ENCODE data around the gene APOE.
"Not testable (repeated sequence)": the region's sequence is repeated elsewhere in the genome, so short reads cannot be mapped to it uniquely, and the experiment has no call there.

APOE gene

DNA sequence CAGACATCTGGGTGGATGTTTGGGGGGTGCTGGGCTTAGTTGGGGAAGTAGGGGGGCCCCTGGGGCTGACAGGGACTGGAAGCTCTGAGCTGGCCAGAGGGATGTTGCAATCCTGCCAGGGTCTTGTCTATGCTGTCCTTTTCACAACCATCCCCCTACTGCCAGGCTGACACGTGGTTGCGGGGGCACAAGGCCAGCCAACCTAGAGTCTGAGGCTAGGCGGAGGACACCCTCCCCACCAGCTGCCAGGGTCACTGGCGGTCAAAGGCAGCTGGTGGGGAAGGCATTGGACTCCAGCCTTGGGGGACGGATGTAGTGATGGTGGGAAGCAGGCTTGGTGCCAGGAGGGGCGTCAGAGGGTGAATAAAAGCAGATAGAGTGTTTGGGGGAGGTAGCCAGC lies 7.3 kb downstream of the APOE start:
- DNase-seq = no peak

DNA sequence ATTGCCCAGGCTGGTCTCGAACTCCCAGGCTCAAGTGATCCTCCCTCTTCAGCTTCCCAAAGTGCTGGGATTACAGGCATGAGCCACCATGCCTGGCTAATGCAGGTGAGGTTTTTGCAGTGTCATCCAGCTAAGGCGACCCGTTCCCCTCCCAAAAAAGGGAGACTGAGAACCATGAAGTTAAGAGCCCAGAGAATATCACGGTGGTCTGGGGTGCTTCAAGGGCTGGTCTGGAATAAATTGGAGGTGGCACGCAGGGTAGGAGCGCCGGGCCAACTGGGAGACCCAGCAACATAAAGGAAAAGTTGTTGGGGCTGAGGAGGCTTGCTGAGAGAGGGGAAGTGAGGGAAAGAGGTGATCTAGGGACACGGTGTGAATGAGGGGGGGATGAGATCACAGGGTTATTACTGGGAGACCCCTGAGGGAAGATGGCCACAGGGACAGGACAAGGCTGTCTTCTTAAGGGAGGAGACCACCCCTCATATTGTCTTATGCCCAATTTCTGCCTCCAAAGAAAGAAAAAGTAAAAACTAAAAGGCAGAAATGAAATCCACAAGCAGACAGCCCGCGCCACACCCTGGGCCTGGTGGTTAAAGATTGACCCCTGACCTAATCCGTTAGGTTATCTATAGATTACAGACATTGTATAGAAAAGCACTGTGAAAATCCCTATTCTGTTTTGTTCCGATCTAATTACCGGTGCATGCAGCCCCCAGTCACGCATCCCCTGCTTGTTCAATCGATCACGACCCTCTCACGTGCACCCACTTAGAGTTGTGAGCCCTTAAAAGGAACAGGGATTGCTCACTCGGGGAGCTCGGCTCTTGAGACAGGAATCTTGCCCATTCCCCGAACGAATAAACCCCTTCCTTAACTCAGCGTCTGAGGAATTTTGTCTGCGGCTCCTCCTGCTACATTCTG lies 8.2 kb downstream of the APOE start:
- DNase-seq = not testable (repeated sequence)

DNA sequence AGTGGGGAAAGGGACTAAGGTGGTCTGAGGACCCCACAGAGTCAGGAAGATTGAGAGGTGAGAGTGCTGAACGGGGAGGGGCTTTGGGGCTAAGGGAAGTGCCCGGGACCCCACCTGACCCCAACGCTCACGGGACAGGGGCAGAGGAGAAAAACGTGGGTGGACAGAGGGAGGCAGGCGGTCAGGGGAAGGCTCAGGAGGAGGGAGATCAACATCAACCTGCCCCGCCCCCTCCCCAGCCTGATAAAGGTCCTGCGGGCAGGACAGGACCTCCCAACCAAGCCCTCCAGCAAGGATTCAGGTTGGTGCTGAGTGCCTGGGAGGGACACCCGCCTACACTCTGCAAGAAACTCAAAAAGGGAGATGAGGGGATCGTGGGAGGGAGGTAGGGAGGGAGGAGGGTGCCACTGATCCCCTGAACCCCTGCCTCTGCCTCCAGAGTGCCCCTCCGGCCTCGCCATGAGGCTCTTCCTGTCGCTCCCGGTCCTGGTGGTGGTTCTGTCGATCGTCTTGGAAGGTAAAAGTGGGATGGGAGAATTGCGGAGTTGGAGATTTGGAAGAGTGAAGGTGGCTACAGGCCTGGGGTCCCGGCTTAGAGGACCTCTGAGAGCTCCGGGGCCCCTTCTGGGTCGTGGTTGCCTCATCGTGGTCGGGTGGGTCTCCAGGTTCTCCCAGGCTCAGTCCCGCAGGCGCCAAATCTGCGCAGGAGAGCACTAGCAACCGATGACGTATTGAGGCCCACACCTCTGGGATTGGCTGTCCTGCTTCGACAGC lies 9.0 kb downstream of the APOE start, which contains the start of gene APOC1:
Gene APOC1, plus strand, starts transcription at position 176 of the 774 bp plus-strand sequence. Its CDS starts 284 bp downstream, at position 460.
- DNase-seq = peak; percentile 84

DNA sequence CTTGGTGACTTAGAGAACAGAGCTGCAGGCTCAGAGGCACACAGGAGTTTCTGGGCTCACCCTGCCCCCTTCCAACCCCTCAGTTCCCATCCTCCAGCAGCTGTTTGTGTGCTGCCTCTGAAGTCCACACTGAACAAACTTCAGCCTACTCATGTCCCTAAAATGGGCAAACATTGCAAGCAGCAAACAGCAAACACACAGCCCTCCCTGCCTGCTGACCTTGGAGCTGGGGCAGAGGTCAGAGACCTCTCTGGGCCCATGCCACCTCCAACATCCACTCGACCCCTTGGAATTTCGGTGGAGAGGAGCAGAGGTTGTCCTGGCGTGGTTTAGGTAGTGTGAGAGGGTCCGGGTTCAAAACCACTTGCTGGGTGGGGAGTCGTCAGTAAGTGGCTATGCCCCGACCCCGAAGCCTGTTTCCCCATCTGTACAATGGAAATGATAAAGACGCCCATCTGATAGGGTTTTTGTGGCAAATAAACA lies 18.7 kb downstream of the APOE start:
- no peak for DNase-seq

DNA sequence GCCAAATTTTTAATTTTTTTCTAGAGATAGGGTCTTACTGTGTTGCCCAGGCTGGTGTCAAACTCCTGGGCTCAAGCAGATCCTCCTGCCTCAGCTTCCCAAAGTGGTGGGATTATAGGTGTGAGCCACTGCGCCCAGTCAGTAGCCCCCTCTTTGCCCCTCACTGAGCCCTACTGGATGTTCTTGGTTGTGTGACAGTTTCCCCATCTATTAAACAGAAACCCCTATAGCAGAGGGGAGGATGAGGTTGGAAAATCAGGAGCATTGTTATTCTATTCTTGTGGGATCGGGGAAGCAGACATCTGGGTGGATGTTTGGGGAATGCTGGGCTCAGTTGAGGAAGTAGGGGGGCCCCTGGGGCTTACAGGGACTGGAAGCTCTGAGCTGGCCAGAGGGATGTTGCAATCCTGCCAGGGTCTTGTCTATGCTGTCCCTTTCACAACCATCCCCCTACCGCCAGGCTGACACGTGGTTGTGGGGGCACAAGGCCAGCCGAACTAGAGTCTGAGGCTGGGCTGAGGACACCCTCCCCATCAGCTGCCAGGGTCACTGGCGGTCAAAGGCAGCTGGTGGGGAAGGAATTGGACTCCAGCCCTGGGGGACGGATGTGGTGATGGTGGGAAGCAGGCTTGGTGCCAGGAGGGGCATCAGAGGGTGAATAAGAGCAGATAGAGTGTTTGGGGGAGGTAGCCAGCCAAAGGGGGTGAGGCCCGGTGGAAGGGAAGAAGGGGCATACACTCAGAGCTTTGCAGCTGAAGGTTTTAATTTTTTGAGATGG lies 19.7 kb downstream of the APOE start:
- peak; percentile 11 for DNase-seq

DNA sequence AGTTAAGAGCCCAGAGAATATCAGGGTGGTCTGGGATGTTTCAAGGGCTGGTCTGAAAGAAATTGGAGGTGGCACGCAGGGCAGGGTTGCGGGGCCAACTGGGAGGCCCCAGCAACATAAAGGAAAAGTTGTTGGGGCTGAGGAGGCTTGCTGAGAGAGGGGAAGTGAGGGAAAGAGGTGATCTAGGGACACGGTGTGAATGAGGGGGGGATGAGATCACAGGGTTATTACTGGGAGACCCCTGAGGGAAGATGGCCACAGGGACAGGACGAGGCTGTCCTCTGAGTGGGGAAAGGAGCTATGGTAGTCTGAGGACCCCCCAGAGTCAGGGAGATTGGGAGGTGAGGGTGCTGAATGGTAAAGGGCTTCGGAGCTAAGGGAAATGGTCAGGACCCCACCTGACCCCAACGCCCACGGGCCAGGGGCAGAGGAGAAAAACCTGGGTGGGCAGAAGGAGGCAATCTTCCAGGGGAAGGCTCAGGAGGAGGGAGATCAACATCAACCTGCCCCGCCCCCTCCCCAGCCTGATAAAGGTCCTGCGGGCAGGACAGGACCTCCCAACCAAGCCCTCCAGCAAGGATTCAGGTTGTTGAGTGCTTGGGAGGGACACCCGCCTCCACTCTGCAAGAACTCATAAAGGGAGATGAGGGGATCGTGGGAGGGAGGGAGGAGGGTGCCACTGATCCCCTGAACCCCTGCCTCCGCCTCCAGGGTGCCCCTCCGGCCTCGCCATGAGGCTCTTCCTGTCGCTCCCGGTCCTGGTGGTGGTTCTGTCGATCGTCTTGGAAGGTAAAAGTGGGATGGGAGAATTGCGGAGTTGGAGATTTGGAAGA lies 20.9 kb downstream of the APOE start:
- not testable (repeated sequence) for DNase-seq

DNA sequence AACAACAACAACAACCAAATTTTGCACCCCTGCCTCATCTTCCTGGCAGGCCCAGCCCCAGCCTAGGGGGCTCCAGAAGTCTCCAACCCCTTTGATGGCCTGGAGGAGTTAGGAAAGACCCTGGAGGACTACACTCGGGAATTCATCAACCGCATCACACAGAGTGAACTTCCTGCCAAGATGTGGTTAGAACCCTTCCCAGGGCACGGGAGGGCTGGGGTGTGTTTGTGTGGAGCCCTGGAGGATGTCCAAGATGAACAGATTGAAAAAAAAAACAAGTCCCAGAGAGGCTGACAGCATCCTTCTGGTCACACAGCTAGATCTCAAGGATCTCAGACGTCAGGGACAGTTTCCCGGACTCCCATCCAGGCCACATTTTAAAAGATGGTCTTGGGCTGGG lies 22.1 kb downstream of the APOE start:
- DNase-seq = no peak

DNA sequence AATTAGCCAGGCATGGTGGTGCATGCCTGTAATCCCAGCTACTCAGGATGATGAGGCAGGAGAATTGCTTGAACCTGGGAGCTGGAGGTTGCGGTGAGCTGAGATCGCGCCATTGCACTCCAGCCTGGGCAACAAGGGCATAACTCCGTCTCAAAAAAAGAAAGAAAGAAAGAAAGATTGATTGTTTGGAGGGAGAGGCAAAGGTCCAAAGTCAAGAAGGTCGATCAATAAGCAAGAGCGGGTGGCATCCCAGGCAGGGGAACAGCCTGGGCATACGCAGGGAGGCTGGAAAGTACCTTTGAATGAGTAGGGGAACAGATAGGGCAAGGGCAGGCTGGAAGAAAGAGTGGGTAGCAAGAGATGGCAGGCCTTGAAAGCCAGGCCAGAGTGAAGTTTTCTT lies 24.5 kb downstream of the APOE start:
- DNase-seq = no peak

DNA sequence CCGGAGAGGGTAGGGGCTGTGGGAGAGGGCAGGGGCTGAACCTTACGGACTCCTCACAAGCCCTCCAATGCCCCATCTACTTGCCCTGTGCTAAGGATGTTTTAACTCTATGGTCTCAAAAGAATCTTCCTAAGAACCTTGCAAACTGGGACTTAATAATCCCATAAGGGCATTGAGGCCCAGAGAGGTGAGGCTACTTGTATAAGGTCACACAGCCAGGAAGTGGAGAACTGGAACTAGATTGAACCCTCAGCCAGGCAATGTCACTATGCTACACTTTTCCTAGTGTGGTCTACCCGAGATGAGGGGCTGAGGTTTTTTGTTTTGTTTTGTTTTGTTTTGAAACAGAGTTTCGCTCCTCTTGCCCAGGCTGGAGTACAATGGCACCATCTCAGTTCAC lies 25.9 kb downstream of the APOE start:
- DNase-seq = no peak

DNA sequence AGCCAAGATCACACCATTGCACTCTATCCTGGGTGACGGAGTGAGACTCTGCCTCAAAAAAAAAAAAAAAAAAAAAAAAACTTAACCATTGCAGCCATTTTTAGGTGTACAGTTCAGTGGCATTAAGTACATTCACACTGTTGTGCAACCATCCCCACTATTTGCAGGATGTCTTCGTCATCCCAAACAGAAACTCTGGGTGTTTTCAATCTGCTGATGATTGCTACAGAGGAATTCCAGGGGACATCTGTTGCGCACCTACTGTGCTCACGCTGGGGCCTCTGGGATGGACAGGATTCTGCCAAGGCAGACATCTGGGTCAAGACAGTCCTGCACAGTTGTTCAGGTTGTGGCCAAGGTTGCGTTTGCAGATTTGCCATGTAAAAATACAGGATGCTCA lies 34.1 kb downstream of the APOE start:
- no peak for DNase-seq

DNA sequence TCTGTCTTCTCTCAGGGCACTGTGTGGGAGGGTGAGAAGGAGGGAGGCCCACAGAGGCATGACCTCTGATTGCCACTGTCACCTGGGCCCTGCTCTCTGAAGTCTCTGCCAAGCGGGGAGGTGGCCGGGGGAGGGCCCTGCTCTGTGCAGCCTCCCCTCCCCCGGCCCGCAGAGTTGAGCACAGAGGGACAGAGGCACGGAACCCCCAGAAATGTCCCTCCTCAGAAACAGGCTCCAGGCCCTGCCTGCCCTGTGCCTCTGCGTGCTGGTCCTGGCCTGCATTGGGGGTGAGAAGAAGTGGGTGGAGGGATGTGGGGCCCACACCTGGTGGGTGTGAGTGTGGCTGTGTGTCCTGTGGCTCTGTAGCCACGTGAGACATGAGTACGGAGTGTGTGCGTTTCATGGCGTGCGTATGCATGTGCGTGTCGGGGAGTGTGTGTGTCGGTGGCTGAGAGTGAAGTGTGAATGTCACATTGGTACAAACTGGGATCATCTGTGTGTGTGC lies 36.5 kb downstream of the APOE start, which contains the start of gene APOC4:
Gene APOC4, plus strand, starts transcription at position 171 of the 505 bp plus-strand sequence. Its CDS starts 41 bp downstream, at position 212.
- no peak for DNase-seq

DNA sequence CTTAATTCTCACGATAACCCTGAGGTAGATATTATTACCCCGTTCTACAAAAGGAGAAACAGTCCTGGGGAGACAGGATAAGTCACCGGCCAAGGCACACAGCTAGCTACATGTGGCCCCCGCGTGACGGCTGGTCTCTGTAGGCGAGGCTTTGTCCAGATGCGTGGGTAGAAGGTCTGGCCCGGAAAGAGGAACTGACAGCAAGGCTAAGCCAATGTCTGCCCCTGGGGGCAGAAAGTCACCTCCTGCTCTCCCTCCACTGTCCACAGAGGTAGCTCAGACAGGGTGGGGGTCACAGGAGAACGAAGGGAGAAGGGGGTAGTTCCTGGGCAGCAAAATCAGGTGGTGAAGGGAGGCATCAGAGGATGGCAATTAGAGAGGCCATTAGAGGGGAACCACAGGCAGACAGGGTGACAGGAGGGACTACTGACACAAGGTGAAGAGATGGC lies 38.2 kb downstream of the APOE start:
- no peak for DNase-seq

DNA sequence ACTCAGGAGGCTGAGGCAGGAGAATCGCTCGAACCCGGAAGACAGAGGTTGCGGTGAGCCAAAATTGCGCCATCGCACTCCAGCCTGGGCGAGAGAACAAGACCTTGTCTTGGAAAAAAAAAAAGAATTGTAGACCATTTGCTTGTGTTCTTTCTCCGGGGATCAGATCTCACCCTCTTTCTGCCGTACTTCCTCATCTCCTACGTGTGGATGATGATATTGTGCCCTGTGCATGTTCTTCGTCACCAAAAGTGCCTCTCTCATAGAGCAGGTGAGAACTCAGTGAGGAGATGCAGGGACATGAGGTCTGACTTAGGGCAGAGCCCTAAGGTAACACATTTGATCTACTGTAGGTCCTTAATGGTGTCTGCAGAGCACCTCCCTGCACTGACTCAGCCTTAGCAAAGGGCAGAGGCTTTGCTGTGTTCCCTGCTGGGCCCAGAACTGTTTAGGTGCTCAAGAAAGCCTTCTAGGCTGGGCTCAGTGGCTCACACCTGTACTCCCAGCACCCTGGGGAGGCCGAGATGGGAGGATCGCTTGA lies 41.5 kb downstream of the APOE start:
- DNase-seq = no peak

DNA sequence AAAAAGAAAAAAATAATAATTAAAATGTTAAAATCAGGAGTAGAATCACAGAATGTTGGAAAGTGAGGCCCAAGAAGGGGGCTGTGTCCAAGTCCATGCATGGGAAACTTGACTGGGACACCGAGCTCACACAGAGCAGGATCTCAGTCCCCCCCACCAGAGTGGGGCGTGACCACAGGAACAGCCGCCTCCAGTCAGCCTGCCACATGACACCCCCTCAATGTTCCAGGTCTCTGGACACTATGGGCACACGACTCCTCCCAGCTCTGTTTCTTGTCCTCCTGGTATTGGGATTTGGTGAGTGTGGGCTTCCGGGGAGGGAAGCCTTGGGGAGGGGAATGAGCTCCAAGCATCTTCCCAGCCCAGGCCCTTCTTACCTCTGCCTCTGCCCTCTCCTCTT lies 42.6 kb downstream of the APOE start:
- DNase-seq = no peak

DNA sequence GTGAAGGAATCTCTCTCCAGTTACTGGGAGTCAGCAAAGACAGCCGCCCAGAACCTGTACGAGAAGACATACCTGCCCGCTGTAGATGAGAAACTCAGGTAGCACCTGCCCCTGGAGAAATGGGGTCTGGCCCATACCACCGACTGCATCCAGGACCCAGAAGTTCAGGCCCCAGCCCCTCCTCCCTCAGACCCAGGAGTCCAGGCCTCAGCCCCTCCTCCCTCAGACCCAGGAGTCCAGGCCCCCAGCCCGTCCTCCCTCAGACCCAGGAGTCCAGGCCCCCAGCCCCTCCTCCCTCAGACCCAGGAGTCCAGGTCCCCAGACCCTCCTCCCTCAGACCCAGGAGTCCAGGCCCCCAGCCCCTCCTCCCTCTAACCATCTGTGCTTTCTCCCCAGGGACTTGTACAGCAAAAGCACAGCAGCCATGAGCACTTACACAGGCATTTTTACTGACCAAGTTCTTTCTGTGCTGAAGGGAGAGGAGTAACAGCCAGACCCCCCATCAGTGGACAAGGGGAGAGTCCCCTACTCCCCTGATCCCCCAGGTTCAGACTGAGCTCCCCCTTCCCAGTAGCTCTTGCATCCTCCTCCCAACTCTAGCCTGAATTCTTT lies 43.3 kb downstream of the APOE start:
- no peak for DNase-seq

DNA sequence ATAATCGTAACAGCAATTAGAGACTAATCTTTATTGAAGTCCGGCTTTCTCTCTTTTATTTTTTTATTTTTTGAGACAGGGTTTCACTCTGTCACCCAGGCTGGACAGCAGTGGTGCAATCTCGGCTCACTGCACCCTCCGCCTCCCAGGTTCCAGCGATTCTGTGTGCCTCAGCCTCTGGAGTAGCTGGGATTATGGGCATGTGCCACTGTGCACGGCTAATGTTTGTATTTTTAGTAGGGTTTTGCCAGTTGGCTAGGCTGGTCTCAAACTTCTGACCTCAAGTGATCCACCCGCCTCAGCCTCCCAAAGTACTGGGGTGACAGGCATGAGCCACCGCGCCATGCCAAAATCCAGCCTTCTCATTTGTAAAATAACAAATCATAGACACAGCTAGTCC lies 44.0 kb downstream of the APOE start:
- no peak for DNase-seq

DNA sequence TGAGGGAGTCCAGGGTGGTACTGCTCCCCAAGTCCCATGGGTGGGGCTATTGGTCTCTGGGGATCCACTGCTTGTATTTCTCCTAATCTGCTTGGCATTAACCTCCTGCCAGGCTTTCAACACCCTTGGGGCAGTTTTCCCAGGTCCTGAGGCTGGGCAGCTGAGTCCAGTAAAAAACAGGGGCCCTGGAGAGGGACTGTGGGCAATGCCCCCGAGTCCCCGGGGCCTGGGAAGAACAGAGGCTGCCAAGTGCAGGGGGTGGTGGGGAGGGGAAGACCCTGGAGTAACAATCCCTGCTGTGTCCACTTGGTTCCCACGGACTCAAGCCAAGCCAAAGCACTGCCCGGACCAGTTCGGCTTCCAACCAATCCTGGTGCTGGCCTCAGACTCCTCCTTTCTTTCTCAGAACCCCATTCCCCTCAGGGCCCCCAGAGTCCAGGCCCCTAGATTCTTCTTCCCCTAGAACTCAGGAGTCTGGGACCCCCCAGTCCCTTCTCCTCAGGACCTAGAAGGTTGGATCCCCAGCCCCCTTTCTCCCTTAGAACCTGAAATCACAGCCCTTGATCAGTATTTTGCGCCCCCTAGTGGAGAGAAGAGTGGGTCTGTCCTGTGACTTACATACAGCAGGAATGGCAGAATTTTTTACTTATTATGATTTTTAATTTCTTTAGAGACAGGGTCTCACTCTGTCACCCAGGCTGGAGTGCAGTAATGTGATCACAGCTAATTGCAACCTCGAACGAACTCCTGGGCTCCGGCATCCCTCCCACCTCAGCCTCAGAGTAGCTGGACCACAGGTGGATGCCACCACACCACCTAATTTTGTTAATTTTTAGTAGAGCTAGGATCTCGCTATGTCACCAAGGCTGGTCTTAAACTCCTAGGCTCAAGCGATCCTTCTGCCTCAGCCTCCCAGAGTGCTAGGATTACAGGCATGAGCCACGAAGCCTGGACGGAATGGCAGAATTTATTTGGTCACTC lies 45.9 kb downstream of the APOE start:
- DNase-seq = peak; percentile 32

DNA sequence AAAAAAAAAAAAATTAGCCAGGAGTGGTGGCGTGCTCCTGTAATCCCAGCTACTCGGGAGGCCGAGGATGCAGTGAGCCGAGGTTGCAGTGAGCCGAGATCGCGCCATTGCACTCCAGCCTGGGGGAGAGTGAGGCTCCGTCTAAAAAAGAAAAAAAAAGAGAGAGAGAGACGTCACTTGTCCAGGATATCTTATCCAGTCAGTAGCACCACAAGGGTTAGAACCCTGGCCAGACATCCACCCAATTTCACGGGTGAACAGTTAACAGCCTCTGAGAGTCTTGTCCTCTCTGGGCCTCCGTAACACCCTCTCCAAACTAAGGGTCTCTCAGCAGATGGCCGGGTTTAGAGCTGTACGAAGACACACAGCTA lies 48.7 kb downstream of the APOE start:
- DNase-seq = no peak

DNA sequence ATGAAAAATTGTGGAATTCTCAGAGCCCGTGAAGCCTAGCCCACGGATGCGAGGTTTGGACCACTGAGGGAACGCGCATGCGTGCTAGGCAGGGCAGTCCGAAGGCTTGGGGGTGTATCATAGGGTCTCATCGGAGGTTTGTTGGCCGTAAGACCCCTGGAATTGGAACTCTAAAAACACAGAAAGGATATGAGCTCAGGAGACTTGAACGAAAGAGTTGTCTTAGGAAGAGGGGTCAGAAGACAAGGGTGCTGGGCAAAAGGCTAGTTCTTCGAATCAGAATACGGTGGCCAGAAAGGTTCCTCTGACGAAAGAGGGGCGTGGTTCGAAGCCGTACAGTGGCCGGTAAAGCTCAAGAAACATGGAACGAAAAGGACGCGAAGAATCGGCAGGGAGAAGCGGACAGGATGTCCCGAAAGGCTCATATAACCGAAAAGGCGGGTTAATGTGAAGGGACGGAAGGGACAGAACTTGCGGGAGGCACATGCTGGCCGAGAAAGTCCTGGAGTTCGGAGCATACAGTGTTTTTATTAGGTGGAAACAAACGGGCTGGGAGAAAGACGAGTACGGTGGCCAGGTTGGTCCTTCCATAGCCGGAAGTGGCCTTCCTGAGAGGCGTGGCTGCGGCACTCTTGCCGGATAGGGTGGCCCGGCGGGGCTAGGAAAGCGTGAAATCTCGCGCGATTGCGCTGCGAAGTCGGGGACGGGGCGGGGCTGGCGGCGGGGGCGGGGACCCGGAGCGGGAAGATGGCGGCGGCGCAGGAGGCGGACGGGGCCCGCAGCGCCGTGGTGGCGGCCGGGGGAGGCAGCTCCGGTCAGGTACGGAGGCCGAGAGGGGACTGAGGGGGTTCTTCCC lies 49.3 kb downstream of the APOE start, which contains the start of gene CLPTM1:
Gene CLPTM1, plus strand, starts transcription at position 732 of the 856 bp plus-strand sequence. Its CDS starts 16 bp downstream, at position 748.
- peak; percentile 94 for DNase-seq
